ENCODE results near the gene FNDC10. TPM values are rescaled to one million over a fixed set of nuclear protein-coding genes. Genes with fewer than 3 reads are reported as not detected.

The FNDC10 gene
- total RNA-seq, 1 experiment from 2014 or later = 15.6 TPM

DNA sequence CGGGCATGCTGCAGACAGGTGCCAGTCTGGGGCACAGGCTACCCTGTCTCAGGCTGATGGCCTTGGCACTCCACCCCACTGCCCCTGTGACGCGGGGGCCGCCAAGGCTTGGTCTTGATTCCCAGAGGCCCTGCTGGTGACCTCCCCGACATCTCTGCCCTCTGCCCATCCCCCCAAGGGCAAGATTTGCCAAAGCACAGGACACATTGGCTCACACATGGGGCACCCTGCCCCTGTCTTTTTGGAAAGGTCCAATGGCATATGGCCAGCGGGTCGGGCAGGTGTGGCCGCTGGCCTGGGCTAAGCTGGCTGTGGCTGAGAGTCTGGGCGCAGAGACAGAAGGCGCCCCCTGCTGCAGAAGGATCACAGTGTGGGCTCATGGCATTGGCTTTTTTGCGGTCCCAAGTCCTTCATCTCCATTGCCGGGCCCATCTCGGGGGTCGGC is 20.0 kb upstream of the FNDC10 start:
- peaks cover 18% of the 10 kb centered on the region for H3K36me3 Mint-ChIP-seq (ENCODE audit: insufficient read depth, unreplicated experiment)
- intact Hi-C loops (cut with micrococcal nuclease; ENCODE audit: unreplicated experiment) = no loop called here
- ChIA-PET POLR2A (no interaction called here), CTCF (no interaction called here)
- no peaks in the 10 kb centered on the region for H3K4me1 Mint-ChIP-seq (ENCODE audit: low read depth, unreplicated experiment)
- no peak for DNase-seq
- H3K4me3 ChIP-seq (ENCODE audit: low read depth, low read length) = no peak overlapping the region
- H3K4me3 Mint-ChIP-seq (ENCODE audit: unreplicated experiment) = no peak overlapping the region
- no peaks in the 10 kb centered on the region for H3K36me3 ChIP-seq (ENCODE audit: control insufficient read depth, insufficient read depth, low read length)
- no peak overlapping the region for H3K27ac Mint-ChIP-seq (ENCODE audit: unreplicated experiment)
- H3K4me1 ChIP-seq = 0 out of 2 replicates have a peak, but pooled peaks cover 4% of the 10 kb centered on the region
- H3K9me3 ChIP-seq = no peaks in the 10 kb centered on the region
- no peaks in the 10 kb centered on the region for H3K27me3 ChIP-seq (replicated peaks; ENCODE audit: control insufficient read depth, insufficient read depth, low read length)
- no peaks in the 10 kb centered on the region for H3K27me3 Mint-ChIP-seq (ENCODE audit: insufficient read depth, unreplicated experiment)
- H3K9me3 Mint-ChIP-seq (ENCODE audit: unreplicated experiment) = no peaks in the 10 kb centered on the region
- no TSS peak for BruUV-seq (replicated peaks)
- TF ChIP-seq, protein P1, sequence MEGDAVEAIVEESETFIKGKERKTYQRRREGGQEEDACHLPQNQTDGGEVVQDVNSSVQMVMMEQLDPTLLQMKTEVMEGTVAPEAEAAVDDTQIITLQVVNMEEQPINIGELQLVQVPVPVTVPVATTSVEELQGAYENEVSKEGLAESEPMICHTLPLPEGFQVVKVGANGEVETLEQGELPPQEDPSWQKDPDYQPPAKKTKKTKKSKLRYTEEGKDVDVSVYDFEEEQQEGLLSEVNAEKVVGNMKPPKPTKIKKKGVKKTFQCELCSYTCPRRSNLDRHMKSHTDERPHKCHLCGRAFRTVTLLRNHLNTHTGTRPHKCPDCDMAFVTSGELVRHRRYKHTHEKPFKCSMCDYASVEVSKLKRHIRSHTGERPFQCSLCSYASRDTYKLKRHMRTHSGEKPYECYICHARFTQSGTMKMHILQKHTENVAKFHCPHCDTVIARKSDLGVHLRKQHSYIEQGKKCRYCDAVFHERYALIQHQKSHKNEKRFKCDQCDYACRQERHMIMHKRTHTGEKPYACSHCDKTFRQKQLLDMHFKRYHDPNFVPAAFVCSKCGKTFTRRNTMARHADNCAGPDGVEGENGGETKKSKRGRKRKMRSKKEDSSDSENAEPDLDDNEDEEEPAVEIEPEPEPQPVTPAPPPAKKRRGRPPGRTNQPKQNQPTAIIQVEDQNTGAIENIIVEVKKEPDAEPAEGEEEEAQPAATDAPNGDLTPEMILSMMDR (IDR thresholded peaks at IDR 0.05; ENCODE audit: insufficient read depth in 1 of 2, low read depth in 1 of 2, low read length in 1 of 2, severe bottlenecking in 1 of 2, unreplicated experiment in 1 of 2) = no peak

DNA sequence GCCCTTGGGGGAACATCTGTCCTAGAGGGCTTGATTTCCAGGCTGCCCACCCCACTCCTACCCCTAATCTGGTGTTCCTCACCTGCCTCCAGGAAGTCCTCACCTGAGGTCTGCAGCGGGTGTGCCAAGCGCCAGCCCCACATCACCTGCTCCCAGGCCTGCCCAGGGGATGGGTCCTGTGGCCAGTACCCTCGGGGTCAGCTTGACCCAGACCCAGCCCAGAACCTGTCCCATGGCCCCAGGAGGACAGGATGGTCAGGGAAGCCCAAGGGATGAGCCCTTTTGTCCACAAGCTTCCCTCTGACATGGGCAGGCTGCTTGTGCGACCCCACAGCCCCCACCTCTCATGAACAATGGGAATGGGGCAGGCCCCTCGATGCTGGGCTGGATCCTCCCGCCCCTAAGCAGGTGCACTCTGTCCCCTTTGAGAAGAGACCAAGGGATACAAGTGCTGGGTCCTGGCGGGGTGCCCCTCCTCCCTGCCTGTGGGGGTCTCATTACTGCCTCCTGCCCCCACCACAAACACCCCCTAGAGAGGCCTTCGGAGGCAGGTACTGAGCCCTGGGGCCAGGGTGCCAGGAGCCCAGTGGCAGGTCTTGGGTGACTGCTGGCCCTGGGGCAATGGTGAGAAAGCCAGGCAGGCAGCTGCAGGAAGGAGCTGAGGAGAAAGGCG is 18.6 kb upstream of the FNDC10 start:
- H3K36me3 Mint-ChIP-seq (ENCODE audit: insufficient read depth, unreplicated experiment) = peaks cover 20% of the 10 kb centered on the region
- H3K27me3 ChIP-seq (replicated peaks; ENCODE audit: control insufficient read depth, insufficient read depth, low read length) = no peaks in the 10 kb centered on the region
- no peak for DNase-seq
- ChIA-PET CTCF (no interaction called here), POLR2A (no interaction called here)
- TF ChIP-seq, protein P1 (IDR thresholded peaks at IDR 0.05; ENCODE audit: insufficient read depth in 1 of 2, low read depth in 1 of 2, low read length in 1 of 2, severe bottlenecking in 1 of 2, unreplicated experiment in 1 of 2) = no peak
- no peak overlapping the region for H3K4me3 ChIP-seq (ENCODE audit: low read depth, low read length)
- peaks cover 5% of the 10 kb centered on the region for H3K4me1 Mint-ChIP-seq (ENCODE audit: low read depth, unreplicated experiment)
- intact Hi-C loops (cut with micrococcal nuclease; ENCODE audit: unreplicated experiment) = no loop called here
- H3K36me3 ChIP-seq (ENCODE audit: control insufficient read depth, insufficient read depth, low read length) = no peaks in the 10 kb centered on the region
- 0 out of 2 replicates have a peak, but pooled peaks cover 8% of the 10 kb centered on the region for H3K4me1 ChIP-seq
- no TSS peak for BruUV-seq (replicated peaks)
- no peaks in the 10 kb centered on the region for H3K27me3 Mint-ChIP-seq (ENCODE audit: insufficient read depth, unreplicated experiment)
- H3K9me3 ChIP-seq = no peaks in the 10 kb centered on the region
- H3K27ac Mint-ChIP-seq (ENCODE audit: unreplicated experiment) = no peak overlapping the region
- no peak overlapping the region for H3K4me3 Mint-ChIP-seq (ENCODE audit: unreplicated experiment)
- no peaks in the 10 kb centered on the region for H3K9me3 Mint-ChIP-seq (ENCODE audit: unreplicated experiment)

DNA sequence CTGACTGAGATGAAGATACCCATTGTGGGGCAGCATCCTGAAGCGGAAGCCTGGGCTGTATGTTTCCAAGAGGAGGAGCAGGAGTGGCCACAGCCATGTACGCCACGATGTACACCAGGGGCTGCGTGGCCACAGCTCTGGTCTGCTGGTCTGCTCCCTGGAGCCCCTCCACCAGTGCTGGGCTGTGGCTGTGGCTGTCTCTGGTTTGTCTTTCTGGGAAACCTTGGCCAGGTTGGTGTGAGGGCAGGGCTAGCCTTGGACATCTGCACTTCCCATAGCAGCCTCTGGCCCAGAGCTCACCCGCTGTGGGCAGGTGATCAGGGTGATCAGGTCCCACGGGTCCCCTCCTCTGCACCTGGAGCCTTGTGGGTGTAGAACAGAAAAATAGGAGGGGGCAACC is 18.0 kb upstream of the FNDC10 start:
- intact Hi-C loops (cut with micrococcal nuclease; ENCODE audit: unreplicated experiment) = no loop called here
- TF ChIP-seq, protein P1 (IDR thresholded peaks at IDR 0.05; ENCODE audit: insufficient read depth in 1 of 2, low read depth in 1 of 2, low read length in 1 of 2, severe bottlenecking in 1 of 2, unreplicated experiment in 1 of 2) = no peak
- Mint-ChIP-seq H3K27ac (ENCODE audit: unreplicated experiment) (no peak overlapping the region), H3K4me3 (ENCODE audit: unreplicated experiment) (no peak overlapping the region), H3K9me3 (ENCODE audit: unreplicated experiment) (no peaks in the 10 kb centered on the region), H3K4me1 (ENCODE audit: low read depth, unreplicated experiment) (peaks cover 7% of the 10 kb centered on the region), H3K27me3 (ENCODE audit: insufficient read depth, unreplicated experiment) (no peaks in the 10 kb centered on the region), H3K36me3 (ENCODE audit: insufficient read depth, unreplicated experiment) (peaks cover 20% of the 10 kb centered on the region)
- Histone ChIP-seq H3K9me3 (no peaks in the 10 kb centered on the region), H3K4me3 (ENCODE audit: low read depth, low read length) (no peak overlapping the region), H3K36me3 (ENCODE audit: control insufficient read depth, insufficient read depth, low read length) (no peaks in the 10 kb centered on the region), H3K4me1 (0 out of 2 replicates have a peak, but pooled peaks cover 9% of the 10 kb centered on the region), H3K27me3 (replicated peaks; ENCODE audit: control insufficient read depth, insufficient read depth, low read length) (no peaks in the 10 kb centered on the region)
- CTCF ChIA-PET = no interaction called here
- POLR2A ChIA-PET = no interaction called here
- BruUV-seq (replicated peaks) = no TSS peak
- DNase-seq = no peak

Data from Caco-2 (cell line).